HEK293 (cell line): ENCODE results near the gene SEC61G.

Experiments used
- CTCF ChIA-PET: fragments of 350-600 bp; formaldehyde crosslinking; extraction: SDS; loops from one replicate; lab custom pipeline; 2021; ENCODE audit warnings: antibody characterized with exemption; lab: Yijun Ruan, JAX
- POLR2A ChIA-PET: fragments of 300-600 bp; formaldehyde crosslinking; extraction: SDS; loops from one replicate; lab custom pipeline; 2020; ENCODE audit warnings: antibody characterized with exemption, inconsistent platforms; lab: Yijun Ruan, JAX
- H3K27ac ChIP-seq: fragments of 200-500 bp; sonication (Bioruptor generic); 2 replicates; pipeline ENCODE4 v1.5.1; 2014; ENCODE audit warnings: low read depth, low read length, control low read depth, inconsistent platforms; ENCODE audit errors: extremely low read depth
- H3K36me3 ChIP-seq, 2 experiments: fragments of 200-500 bp in 1 of 2; sonication (Bioruptor generic) in 1 of 2; 1 replicate in 1 of 2; 2 replicates in 1 of 2; pipeline ENCODE4 v1.5.1; 2014 to 2017; ENCODE audit warnings: inconsistent platforms in 2 of 2, low read length in 2 of 2; ENCODE audit not compliant: control insufficient read depth in 2 of 2, insufficient read depth in 1 of 2
- H3K4me1 ChIP-seq: fragments of 200-500 bp; sonication (Bioruptor generic); 2 replicates; pipeline ENCODE4 v1.5.1; 2014; ENCODE audit warnings: mild to moderate bottlenecking, low read length, inconsistent platforms; ENCODE audit not compliant: control insufficient read depth, insufficient read depth
- H3K4me3 ChIP-seq: 2 replicates; pipeline ENCODE4 v1.5.1; 2011; ENCODE audit warnings: low read depth, mild to moderate bottlenecking, control low read depth, low read length, moderate library complexity
- H3K9me3 ChIP-seq: fragments of 200-500 bp; sonication (Bioruptor generic); 2 replicates; pipeline ENCODE4 v1.5.1; 2014; ENCODE audit warnings: low read depth, low read length, inconsistent platforms; ENCODE audit not compliant: control insufficient read depth, insufficient read depth
- BCL6B ChIP-seq: fragments of 450-650 bp; formaldehyde crosslinking; IDR thresholded peaks from 2 replicates; pipeline ENCODE4 v1.5.1; 2017; ENCODE audit warnings: missing biosample characterization, missing genetic modification characterization
- GLIS2 ChIP-seq: fragments of 450-650 bp; formaldehyde crosslinking; IDR thresholded peaks from 2 replicates; pipeline ENCODE4 v1.5.1; 2016; ENCODE audit warnings: missing biosample characterization, missing genetic modification characterization
- PATZ1 ChIP-seq: fragments of 450-650 bp; formaldehyde crosslinking; IDR thresholded peaks from 2 replicates; pipeline ENCODE4 v1.5.1; 2016; ENCODE audit warnings: missing biosample characterization, missing genetic modification characterization
- ZBTB17 ChIP-seq: fragments of 450-650 bp; formaldehyde crosslinking; IDR thresholded peaks from 2 replicates; pipeline ENCODE4 v1.5.1; 2016; ENCODE audit warnings: missing biosample characterization, missing genetic modification characterization
- ZBTB44 ChIP-seq: fragments of 450-650 bp; IDR thresholded peaks from 2 replicates; pipeline ENCODE4 v1.5.1; 2018; ENCODE audit warnings: missing biosample characterization, mild to moderate bottlenecking, missing genetic modification characterization
- ZNF121 ChIP-seq: fragments of 450-650 bp; formaldehyde crosslinking; IDR thresholded peaks from 2 replicates; pipeline ENCODE4 v1.5.1; 2016; ENCODE audit warnings: missing biosample characterization, missing genetic modification characterization
- ZNF140 ChIP-seq: fragments of 450-650 bp; formaldehyde crosslinking; IDR thresholded peaks from 2 replicates; pipeline ENCODE4 v1.5.1; 2016; ENCODE audit warnings: missing biosample characterization, missing genetic modification characterization
- ZNF169 ChIP-seq: fragments of 450-650 bp; formaldehyde crosslinking; IDR thresholded peaks from 2 replicates; pipeline ENCODE4 v1.5.1; 2016; ENCODE audit warnings: missing biosample characterization, missing genetic modification characterization
- ZNF174 ChIP-seq: fragments of 450-650 bp; formaldehyde crosslinking; IDR thresholded peaks from 2 replicates; pipeline ENCODE4 v1.5.0; 2017; ENCODE audit warnings: missing biosample characterization, mild to moderate bottlenecking, missing genetic modification characterization
- ZNF19 ChIP-seq: fragments of 450-650 bp; formaldehyde crosslinking; IDR thresholded peaks from 2 replicates; pipeline ENCODE4; 2016; ENCODE audit warnings: missing biosample characterization, missing genetic modification characterization, low read depth
- ZNF211 ChIP-seq: fragments of 450-650 bp; formaldehyde crosslinking; IDR thresholded peaks from 2 replicates; pipeline ENCODE4 v1.5.1; 2016; ENCODE audit warnings: low read depth, missing biosample characterization, missing genetic modification characterization
- ZNF23 ChIP-seq: fragments of 450-650 bp; formaldehyde crosslinking; IDR thresholded peaks from 2 replicates; pipeline ENCODE4 v1.5.1; 2016; ENCODE audit warnings: missing biosample characterization, missing genetic modification characterization, borderline replicate concordance
- ZNF24 ChIP-seq: fragments of 450-650 bp; formaldehyde crosslinking; IDR thresholded peaks from 2 replicates; pipeline ENCODE4 v1.5.1; 2016; ENCODE audit warnings: missing biosample characterization, missing genetic modification characterization
- ZNF292 ChIP-seq: fragments of 450-650 bp; formaldehyde crosslinking; IDR thresholded peaks from 2 replicates; pipeline ENCODE4 v1.5.1; 2016; ENCODE audit warnings: low read depth, missing biosample characterization, missing genetic modification characterization, borderline replicate concordance
- ZNF558 ChIP-seq: fragments of 450-650 bp; formaldehyde crosslinking; IDR thresholded peaks from 2 replicates; pipeline ENCODE4 v1.5.1; 2016; ENCODE audit warnings: missing biosample characterization, missing genetic modification characterization
- ZNF626 ChIP-seq: fragments of 450-650 bp; sonication (Bioruptor Pico); formaldehyde crosslinking; IDR thresholded peaks from 2 replicates; pipeline ENCODE4 v1.5.1; 2018; ENCODE audit warnings: missing biosample characterization, missing genetic modification characterization, inconsistent platforms
- ZSCAN30 ChIP-seq: fragments of 450-650 bp; IDR thresholded peaks from 2 replicates; pipeline ENCODE4 v1.5.1; 2018; ENCODE audit warnings: missing biosample characterization, mild to moderate bottlenecking, missing genetic modification characterization, moderate library complexity

Gene SEC61G

GRCh38 chr7:54764861-54765260 lies 5.8 kb upstream of the SEC61G start (continued):
- no peak for TF ChIP-seq PATZ1
- no peak for TF ChIP-seq ZNF626 (tag by site-specific recombination)
- TF ChIP-seq ZNF23 (tag by site-specific recombination): no peak
- no peak for TF ChIP-seq ZNF24 (tag by site-specific recombination)
- no peak for TF ChIP-seq ZBTB44
- no peak for TF ChIP-seq ZNF121 (tag by site-specific recombination)
- no peak for TF ChIP-seq ZNF19 (tag by site-specific recombination)
- TF ChIP-seq ZNF169 (tag by site-specific recombination): no peak
- TF ChIP-seq GLIS2: no peak
- no peak for TF ChIP-seq ZNF558 (tag by site-specific recombination)
- TF ChIP-seq ZNF140 (tag by site-specific recombination): no peak
- TF ChIP-seq BCL6B (tag by site-specific recombination): no peak

GRCh38 chr7:54757711-54758110 lies 1.3 kb downstream of the SEC61G start:
- Histone ChIP-seq H3K9me3 (no peaks in the 10 kb centered on the region), H3K36me3 (peaks cover 17 to 26% of the 10 kb centered on the region in 2 experiments), H3K4me3 (peak overlapping the region; percentile 98), H3K27ac (no peak overlapping the region), H3K4me1 (peaks cover 4% of the 10 kb centered on the region; the same call in 1 of the 2 replicates)
- ChIA-PET CTCF (interaction anchor here (3.3 kb wide), 1 partner anchor 16 kb away, joined by 21 read pairs; no protein-coding TSS in a partner anchor), POLR2A (interaction anchor here (0.6 kb wide), 1 partner anchor 308 kb away, joined by 4 read pairs; no protein-coding TSS in a partner anchor)
- peak; percentile 62; the same call in 1 of the 2 replicates for TF ChIP-seq ZBTB17 (tag by site-specific recombination)
- no peak for TF ChIP-seq ZNF211 (tag by site-specific recombination)

- Histone ChIP-seq H3K36me3 (peaks cover 43 to 56% of the 10 kb centered on the region in 2 experiments), H3K27ac (no peak overlapping the region), H3K4me3 (no peak overlapping the region), H3K4me1 (no peaks in the 10 kb centered on the region), H3K9me3 (no peaks in the 10 kb centered on the region)
- CTCF ChIA-PET: no interaction called here
- POLR2A ChIA-PET: interaction anchor here (0.8 kb wide), 1 partner anchor 10 kb away, joined by 4 read pairs; the partner anchor contains the start of gene SEC61G
- TF ChIP-seq ZNF174 (tag by site-specific recombination) (no peak), ZNF292 (tag by site-specific recombination) (no peak), ZSCAN30 (tag by site-specific recombination) (no peak)
Measured at GRCh38 chr7:54749200-54749599, 9.8 kb downstream of the SEC61G start.
